ENCODE data around the gene CHAC2. TPM values are rescaled to one million over a fixed set of nuclear protein-coding genes. Genes with fewer than 3 reads are reported as not detected.

CHAC2 gene
- total RNA-seq, 4 donors from 2014 or later, result 1.7 to 3.2 (median 1.9) TPM

DNA sequence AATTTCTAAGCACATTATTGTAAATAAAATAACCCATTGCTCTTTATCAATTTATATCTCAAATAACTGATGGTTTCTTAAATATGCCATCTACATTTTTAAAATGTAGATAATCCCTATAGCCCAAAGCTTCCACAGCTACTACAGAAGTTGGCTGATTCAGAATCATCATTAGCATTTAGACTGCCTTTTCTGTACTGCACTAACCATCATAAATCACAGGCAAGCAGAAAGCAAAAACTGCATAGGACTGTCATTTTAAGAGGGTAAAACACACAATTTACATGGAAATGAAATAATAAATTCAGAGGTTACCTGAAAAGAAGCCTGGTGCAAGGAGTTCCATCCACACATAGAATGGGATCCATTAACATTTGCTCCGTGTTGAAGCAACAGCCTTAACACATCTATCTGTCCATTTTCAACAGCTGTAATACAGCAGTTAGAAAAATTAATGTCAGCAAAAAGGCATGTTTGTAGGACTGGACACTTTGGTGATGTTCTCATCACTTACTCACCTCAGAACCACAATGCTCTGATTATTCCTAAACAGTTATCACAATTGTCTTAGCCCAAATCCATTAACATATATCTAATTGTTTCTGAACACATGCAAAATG lies 38.4 kb upstream of the CHAC2 start:
- H3K4me1 ChIP-seq, result peaks cover 0 to 12% of the 10 kb centered on the region in 2 donors
- TF ChIP-seq, protein P1, sequence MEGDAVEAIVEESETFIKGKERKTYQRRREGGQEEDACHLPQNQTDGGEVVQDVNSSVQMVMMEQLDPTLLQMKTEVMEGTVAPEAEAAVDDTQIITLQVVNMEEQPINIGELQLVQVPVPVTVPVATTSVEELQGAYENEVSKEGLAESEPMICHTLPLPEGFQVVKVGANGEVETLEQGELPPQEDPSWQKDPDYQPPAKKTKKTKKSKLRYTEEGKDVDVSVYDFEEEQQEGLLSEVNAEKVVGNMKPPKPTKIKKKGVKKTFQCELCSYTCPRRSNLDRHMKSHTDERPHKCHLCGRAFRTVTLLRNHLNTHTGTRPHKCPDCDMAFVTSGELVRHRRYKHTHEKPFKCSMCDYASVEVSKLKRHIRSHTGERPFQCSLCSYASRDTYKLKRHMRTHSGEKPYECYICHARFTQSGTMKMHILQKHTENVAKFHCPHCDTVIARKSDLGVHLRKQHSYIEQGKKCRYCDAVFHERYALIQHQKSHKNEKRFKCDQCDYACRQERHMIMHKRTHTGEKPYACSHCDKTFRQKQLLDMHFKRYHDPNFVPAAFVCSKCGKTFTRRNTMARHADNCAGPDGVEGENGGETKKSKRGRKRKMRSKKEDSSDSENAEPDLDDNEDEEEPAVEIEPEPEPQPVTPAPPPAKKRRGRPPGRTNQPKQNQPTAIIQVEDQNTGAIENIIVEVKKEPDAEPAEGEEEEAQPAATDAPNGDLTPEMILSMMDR (IDR thresholded peaks at IDR 0.05), result no peak
- TF ChIP-seq POLR2A (IDR thresholded peaks at IDR 0.05), result no peak
- no peaks in the 10 kb centered on the region for H3K36me3 ChIP-seq
- no peaks in the 10 kb centered on the region for H3K27me3 ChIP-seq
- no peak for DNase-seq
- WGBS, 2 donors, result 94 to 97% methylated on average over 1 of the region's 1 CpG
- intact Hi-C loops (cut with DNase I), result no loop called here
- H3K9me3 ChIP-seq, result no peaks in the 10 kb centered on the region
- H3K4me3 ChIP-seq (replicated peaks in 1 of 3), result no peak overlapping the region
- H3K27ac ChIP-seq, result no peak overlapping the region

- Histone ChIP-seq H3K4me1 (no peaks in the 10 kb centered on the region), H3K27me3 (no peaks in the 10 kb centered on the region), H3K9me3 (no peaks in the 10 kb centered on the region), H3K27ac (no peak overlapping the region), H3K4me3 (replicated peaks in 1 of 3) (no peak overlapping the region), H3K36me3 (no peaks in the 10 kb centered on the region)
- intact Hi-C loops (cut with DNase I), result no loop called here
- TF ChIP-seq, protein P1 (IDR thresholded peaks at IDR 0.05), result no peak
- TF ChIP-seq POLR2A (IDR thresholded peaks at IDR 0.05), result no peak
- DNase-seq, result no peak
- 92% methylated on average over 5 of the region's 5 CpGs for WGBS, 2 donors
Observed at GRCh38 chr2:53737091-53737490, 30.5 kb upstream of the CHAC2 start.

DNA sequence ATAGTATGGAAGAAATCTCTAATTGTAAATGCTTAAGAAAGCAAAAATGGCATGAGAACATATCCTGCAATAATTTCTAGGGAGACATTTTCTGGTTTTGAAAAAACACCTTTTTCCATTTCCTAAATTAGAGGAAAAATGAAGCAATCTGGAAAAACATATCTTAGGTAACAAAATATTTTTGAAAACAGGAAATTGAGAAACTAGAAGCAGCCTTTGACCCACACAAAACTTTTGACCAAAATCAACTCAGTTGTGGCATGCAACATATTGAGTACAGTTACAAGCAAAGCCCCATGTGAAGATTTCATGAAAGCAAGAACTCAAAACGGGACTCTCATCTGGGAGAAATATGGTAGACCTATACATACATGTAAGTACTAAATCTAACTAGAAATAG lies 28.6 kb upstream of the CHAC2 start:
- intact Hi-C loops (cut with DNase I), result no loop called here
- no peaks in the 10 kb centered on the region for H3K9me3 ChIP-seq
- no peak overlapping the region for H3K27ac ChIP-seq
- H3K4me1 ChIP-seq, result no peaks in the 10 kb centered on the region
- no peaks in the 10 kb centered on the region for H3K36me3 ChIP-seq
- no peak for DNase-seq
- WGBS, 2 donors, result 78 to 88% methylated on average over 1 of the region's 1 CpG
- H3K4me3 ChIP-seq (replicated peaks in 1 of 3), result no peak overlapping the region
- TF ChIP-seq POLR2A (IDR thresholded peaks at IDR 0.05), result no peak
- TF ChIP-seq, protein P1 (IDR thresholded peaks at IDR 0.05), result no peak
- H3K27me3 ChIP-seq, result no peaks in the 10 kb centered on the region

- no peak for DNase-seq
- H3K4me1 ChIP-seq, result no peaks in the 10 kb centered on the region
- no peaks in the 10 kb centered on the region for H3K9me3 ChIP-seq
- H3K27ac ChIP-seq, result no peak overlapping the region
- no peaks in the 10 kb centered on the region for H3K27me3 ChIP-seq
- no peak overlapping the region for H3K4me3 ChIP-seq (replicated peaks in 1 of 3)
- TF ChIP-seq, protein P1 (IDR thresholded peaks at IDR 0.05), result peak in 3 of 6 experiments; percentile 50 to 57 (median 53)
- TF ChIP-seq POLR2A (IDR thresholded peaks at IDR 0.05), result no peak
- intact Hi-C loops (cut with DNase I), result no loop called here
- H3K36me3 ChIP-seq, result no peaks in the 10 kb centered on the region
Observed at GRCh38 chr2:53740170-53740569, 27.4 kb upstream of the CHAC2 start.

GRCh38 chr2:53744395-53745065 lies 23.1 kb upstream of the CHAC2 start:
- DNase-seq, result no peak
- H3K27me3 ChIP-seq, result no peaks in the 10 kb centered on the region
- no peaks in the 10 kb centered on the region for H3K9me3 ChIP-seq
- H3K27ac ChIP-seq, result no peak overlapping the region
- no peak overlapping the region for H3K4me3 ChIP-seq (replicated peaks in 1 of 3)
- H3K4me1 ChIP-seq, result no peaks in the 10 kb centered on the region
- intact Hi-C loops (cut with DNase I), result no loop called here
- 87 to 92% methylated on average over 2 of the region's 2 CpGs for WGBS, 2 donors
- TF ChIP-seq POLR2A (IDR thresholded peaks at IDR 0.05), result no peak
- TF ChIP-seq, protein P1 (IDR thresholded peaks at IDR 0.05), result no peak
- H3K36me3 ChIP-seq, result peaks cover 0 to 5% of the 10 kb centered on the region in 2 donors
